DMS 273 (cell line): Measurements from ENCODE around the gene VSX1.
A peak's percentile ranks its signal among the peaks of the same experiment; 100 is the strongest.

Experiments
- DNase-seq: peaks from one replicate; lab custom pipeline; 2025; ENCODE audit not compliant: unreplicated experiment; lab: John Stamatoyannopoulos, UW

The VSX1 gene

GRCh38 chr20:25042531-25043498 lies 39.1 kb downstream of the VSX1 start:
- DNase-seq: no peak

- DNase-seq: no peak
These were observed 40.0 kb downstream of the VSX1 start for GRCh38 chr20:25041813-25042530.

GRCh38 chr20:25040438-25040831 lies 41.5 kb downstream of the VSX1 start:
- peak; percentile 59 for DNase-seq

DNA sequence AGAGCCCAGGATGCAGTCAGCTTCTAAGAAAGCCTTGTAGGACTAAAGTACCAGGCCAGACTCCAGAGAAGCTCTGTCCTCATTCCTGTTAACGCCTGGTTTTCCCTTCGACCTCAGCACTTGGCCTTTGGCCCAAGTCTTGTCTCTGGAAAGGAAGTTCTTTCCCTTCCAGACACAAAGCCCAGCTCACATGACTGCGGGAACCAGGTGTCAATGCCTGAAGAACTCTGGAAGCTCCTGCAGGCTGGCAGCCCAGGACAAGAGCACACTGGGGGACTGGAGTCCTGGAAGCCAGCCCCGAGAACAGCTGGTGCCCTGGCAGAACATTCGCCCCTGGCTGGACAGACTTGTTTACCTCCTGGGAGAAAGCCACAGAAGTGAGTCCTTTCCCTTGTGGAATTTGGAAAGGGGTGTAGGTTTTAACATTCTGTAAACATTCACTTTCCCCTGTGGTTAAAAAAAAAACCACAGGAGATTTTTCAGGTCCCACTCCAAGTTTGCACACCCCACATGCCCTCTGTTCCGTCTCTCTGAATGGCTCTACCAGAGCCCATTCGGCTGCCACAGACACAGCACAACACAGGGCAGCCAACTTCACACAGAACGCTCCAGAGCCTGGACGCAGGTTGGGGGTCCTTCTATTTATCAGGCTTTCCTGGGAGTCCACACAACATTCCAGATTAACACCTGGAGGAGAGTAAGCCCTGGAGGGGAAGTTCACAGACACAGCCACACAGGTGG lies 42.1 kb downstream of the VSX1 start:
- DNase-seq: peak; percentile 95

DNA sequence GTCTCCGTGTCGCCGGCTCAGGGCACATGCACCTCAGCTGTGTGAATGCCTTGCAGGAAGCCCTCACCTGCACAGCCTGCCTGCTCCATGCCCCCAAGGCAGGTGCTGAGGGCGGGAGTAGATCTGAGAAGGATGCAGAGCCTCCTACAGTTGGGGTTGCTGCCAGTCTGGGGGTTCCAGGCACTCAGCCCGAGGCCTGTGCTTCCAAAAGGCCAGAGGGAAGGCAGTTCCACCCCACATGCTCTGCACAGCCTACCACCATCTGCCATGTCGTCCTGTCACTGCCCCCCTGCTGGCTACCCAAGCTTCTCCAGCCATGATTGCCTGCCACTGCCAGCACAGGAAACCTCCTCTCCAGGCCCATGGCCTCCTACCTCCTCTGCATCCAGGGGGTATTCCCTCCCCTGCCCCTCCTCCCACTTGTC lies 43.3 kb downstream of the VSX1 start:
- peak; percentile 76 for DNase-seq

- no peak for DNase-seq
These were observed 43.9 kb downstream of the VSX1 start for GRCh38 chr20:25038103-25038410.

GRCh38 chr20:25037288-25038102 lies 44.4 kb downstream of the VSX1 start:
- DNase-seq: no peak

GRCh38 chr20:25036331-25036936 lies 45.5 kb downstream of the VSX1 start:
- no peak for DNase-seq

DNA sequence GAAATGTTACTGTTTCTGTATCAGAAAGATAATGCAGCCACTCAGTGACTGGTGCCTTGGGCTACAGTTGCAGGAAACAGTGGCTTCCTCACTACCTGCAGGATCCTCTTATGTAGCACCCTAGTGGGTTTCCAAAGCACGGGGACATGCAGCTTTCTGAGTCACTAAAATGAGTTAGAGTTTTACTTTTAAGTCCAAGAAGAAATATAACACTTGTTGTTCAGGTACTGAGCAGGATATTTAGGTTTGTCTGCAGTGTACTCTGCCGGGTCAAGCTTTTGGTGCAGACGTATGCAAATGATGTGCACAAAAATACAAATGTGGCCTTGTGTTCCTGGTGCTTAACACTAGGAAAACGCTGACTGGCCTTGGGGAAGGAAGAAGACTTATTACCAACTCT lies 46.0 kb downstream of the VSX1 start:
- DNase-seq: no peak

GRCh38 chr20:25033924-25034300 lies 48.0 kb downstream of the VSX1 start:
- DNase-seq: no peak

DNA sequence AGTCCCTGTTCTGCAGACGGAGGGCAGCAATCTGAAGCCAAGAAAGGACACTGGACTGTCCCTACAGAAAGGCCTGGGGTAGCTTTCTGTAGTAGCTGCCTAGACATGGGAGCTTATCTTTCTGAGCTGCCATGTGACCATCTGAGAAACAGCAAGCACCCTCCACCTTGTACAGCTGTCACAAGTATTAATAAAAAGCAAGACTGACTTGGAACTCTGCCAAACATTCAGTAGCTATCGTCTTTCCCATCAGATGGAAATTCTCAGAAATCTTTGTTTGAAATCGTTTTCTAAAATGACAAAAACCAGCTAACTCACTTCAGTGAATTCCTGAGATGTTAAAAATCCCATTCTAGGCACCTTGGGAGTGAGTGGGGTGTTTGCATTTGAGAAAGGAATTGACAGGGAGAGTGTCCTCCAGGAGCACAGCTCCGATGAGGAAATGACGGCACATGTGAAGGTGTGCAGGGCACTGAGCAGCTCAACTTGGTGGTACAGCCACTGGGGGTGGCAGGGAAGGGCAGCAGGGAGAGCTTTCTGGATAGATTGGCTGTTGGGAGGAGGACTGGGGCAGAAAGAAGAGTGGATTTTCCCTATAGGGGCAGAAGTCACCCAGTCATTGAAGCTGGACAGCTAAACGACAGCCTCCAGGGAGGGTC lies 48.5 kb downstream of the VSX1 start:
- DNase-seq: peak; percentile 75

- no peak for DNase-seq
These were observed 49.3 kb downstream of the VSX1 start for GRCh38 chr20:25032478-25033264.

DNA sequence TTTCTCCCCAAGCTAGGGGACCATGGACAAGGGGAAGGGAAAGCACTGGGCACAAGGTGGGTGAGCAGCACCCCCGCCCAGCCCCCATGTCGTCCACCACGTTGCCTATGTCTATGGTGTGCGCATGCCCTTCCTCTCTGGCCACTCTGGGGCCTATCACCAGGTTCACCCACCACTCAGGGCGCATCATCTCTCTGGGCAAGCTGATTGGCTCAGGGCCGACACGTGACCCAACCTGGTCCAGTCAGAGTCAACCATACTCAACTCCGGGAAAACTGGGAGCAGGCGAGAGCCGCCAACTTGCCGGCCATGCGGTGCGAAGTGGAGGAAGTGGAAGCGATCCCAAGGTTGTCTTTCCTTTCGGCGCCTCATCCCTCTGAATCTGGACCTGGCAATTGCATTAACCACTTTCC lies 49.9 kb downstream of the VSX1 start:
- no peak for DNase-seq

- no peak for DNase-seq
These were observed 50.7 kb downstream of the VSX1 start for GRCh38 chr20:25031241-25031640.

GRCh38 chr20:25030649-25031207 lies 51.2 kb downstream of the VSX1 start:
- DNase-seq: no peak

- DNase-seq: no peak
These were observed 51.8 kb downstream of the VSX1 start for GRCh38 chr20:25030007-25030648.

DNA sequence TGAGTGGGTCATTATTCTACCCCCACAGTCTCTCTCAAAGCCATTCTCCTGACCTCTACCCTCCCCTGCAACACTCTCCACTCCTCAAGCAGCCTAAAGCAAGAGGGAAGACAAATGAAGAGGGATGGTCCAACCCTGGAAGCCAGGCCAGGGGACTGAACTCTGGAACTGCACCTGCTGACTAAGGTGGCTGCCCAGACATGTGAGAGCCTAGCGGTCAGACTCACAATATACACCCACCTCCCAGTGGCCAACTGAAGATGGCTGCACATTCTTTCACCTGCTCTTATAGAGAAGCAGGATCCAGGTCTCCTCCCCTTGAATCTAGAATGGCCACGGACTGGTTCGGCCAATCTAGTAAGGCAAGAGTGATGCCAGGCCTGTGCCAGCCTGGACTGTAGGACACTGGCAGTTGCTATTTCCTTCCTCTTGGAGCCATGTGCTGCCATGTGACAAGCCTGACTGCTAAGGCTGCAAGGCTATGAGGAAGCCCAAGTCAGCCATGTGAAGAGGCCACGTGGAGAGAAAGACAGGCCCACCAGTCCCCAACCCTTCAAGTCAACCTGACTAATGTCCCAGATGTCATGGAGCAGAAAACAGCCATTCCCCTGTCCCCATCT lies 55.8 kb downstream of the VSX1 start:
- no peak for DNase-seq
